PC-3 (cell line): ENCODE data around the gene CES4A.

Experiments used
- EZH2 ChIP-seq: fragments of 300-600 bp; sonication (generic); IDR thresholded peaks from one replicate; pipeline ENCODE4 v1.6.1; 2017; ENCODE audit warnings: antibody characterized with exemption, mild to moderate bottlenecking, low read length; ENCODE audit not compliant: unreplicated experiment
- EZH2phosphoT487 ChIP-seq: fragments of 300-600 bp; sonication (generic); IDR thresholded peaks from 2 replicates; pipeline ENCODE4 v1.6.1; 2018; ENCODE audit warnings: mild to moderate bottlenecking, antibody characterized with exemption, low read length, borderline replicate concordance
- TF ChIP-seq, protein P1 (sequence below): fragments of 300-600 bp; sonication (generic); conservative IDR thresholded peaks from 2 replicates; pipeline ENCODE4 v1.5.1; 2017; ENCODE audit warnings: antibody characterized with exemption, low read depth, mild to moderate bottlenecking, low read length

DNA sequence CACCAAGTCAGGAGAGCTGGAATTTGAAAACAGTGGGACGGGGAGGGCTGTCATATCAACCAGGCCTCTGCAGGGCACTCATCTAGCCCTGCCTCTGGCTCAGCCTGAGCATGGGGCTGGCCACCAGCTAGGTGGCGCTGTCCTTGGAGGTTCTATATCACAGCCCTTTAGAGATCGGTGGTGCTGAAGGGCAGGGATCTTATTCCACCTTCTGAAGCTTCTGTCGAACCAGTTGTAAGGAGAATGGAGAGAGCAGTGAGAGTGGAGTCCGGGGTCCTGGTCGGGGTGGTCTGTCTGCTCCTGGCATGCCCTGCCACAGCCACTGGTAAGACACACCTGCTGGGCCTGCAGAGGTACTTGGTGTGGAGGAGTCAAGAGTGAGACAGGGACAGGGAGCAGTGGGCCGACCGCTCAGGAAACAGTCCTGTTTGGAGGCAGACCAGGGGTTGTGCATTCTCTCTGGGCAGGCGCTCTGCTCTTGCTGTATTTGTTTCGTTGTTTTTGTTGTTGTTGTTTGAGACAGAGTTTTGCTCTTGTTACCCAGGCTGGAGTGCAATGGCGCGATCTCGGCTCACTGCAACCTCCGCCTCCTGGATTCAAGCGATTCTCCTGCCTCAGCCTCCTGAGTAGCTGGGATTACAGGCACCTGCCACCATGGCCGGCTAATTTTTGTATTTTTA, 27.2 kb upstream of the CES4A start, which contains the start of gene CES3:
- TF ChIP-seq, protein P1, sequence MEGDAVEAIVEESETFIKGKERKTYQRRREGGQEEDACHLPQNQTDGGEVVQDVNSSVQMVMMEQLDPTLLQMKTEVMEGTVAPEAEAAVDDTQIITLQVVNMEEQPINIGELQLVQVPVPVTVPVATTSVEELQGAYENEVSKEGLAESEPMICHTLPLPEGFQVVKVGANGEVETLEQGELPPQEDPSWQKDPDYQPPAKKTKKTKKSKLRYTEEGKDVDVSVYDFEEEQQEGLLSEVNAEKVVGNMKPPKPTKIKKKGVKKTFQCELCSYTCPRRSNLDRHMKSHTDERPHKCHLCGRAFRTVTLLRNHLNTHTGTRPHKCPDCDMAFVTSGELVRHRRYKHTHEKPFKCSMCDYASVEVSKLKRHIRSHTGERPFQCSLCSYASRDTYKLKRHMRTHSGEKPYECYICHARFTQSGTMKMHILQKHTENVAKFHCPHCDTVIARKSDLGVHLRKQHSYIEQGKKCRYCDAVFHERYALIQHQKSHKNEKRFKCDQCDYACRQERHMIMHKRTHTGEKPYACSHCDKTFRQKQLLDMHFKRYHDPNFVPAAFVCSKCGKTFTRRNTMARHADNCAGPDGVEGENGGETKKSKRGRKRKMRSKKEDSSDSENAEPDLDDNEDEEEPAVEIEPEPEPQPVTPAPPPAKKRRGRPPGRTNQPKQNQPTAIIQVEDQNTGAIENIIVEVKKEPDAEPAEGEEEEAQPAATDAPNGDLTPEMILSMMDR = peak; percentile 85
- no peak for TF ChIP-seq EZH2phosphoT487
- no peak for TF ChIP-seq EZH2
